Measurements from ENCODE around the gene KLHL11.
A peak's percentile ranks its signal among the peaks of the same experiment; 100 is the strongest.
"Not testable (repeated sequence)": the region's sequence is repeated elsewhere in the genome, so short reads cannot be mapped to it uniquely, and the experiment has no call there.

The KLHL11 gene

GRCh38 chr17:41836550-41837196 is 28.6 kb downstream of the KLHL11 start:
- no peak for DNase-seq

DNA sequence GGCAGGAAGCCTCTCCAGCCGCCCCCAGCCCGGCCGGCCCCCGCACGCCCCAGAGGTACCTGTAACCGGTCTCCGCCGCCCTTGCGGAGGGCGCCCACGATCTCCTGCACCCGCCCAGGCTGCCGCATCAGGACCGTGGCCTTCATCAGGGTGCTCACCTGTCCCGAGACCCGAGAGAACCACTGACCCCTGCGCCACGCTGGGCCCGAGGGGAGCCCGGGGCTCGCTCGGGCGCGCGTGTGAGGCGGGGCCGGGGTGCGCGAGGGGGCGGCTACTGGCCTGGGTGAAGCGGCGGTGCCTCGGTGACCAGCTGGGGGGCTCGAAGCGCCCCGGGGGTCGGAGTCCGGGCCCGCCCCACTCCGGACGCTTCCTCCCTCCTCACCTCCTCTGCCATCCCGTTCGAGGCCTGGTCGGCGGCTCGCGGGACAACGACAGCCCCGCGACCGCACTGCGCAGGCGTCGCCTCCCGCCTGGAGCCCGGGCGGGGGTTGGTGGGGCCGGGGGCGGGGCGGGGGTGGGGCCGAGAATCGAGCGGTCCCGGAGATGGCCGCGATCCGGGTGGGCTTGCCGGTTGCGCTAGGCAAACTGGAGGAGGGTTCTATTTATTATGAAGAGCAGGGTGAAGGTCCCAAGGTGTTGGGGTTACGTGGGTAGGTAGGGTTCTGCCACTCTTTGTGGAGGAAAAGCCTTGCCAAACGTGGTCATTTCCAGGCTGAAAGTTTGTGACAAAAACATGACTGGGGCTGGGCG is 29.2 kb downstream of the KLHL11 start, which contains the start of gene NT5C3B:
Gene NT5C3B (minus strand): TSS at position 433 of the 750 bp plus-strand sequence. CDS start 39 bp downstream, at position 394.
- DNase-seq = peak; percentile 44

DNA sequence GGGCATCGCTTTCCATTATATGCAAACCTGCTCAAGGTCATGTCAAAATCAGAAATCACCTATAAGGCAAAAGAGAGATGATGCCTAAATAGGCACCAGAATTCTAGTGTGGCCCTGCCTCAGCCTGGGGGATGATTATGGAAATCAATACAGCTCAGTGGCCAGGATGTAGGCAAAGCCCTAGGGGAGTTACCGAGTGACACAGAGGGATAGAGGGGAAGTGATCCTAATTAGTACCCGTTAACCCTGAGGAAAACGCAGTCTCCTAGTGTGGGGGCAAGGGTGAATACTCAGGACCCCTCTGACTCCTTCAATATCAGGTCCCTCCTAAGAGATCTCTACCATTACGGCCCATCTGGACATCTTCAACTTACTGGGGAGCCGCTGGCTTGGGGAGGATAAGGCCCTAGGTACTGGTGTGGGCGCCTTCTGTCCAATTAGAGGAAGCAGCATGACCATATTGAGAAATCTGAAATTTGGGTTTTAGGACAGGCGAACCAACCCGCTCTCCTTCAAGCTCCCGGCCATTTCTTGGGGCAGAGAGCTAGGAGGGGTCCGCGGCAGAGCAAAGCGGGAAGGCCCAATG is 29.9 kb downstream of the KLHL11 start:
- DNase-seq = no peak

DNA sequence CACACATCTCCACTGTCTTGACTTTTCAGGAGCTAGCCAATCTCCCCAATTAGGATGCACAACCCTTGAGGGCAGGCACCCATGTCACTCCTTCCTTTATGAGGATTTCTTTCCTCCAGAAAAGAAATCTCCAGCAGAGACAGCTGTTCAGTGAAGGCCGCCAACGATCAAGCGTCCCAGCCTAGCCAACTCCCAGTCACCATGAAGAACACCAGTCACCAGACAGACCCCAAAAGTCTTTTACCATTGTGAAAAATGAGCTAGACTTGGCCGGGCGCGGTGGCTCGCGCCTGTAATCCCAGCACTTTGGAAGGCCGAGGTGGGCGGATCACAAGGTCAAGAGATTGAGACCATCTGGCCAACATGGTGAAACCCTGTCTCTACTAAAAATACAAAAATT is 35.3 kb downstream of the KLHL11 start:
- not testable (repeated sequence) for DNase-seq

DNA sequence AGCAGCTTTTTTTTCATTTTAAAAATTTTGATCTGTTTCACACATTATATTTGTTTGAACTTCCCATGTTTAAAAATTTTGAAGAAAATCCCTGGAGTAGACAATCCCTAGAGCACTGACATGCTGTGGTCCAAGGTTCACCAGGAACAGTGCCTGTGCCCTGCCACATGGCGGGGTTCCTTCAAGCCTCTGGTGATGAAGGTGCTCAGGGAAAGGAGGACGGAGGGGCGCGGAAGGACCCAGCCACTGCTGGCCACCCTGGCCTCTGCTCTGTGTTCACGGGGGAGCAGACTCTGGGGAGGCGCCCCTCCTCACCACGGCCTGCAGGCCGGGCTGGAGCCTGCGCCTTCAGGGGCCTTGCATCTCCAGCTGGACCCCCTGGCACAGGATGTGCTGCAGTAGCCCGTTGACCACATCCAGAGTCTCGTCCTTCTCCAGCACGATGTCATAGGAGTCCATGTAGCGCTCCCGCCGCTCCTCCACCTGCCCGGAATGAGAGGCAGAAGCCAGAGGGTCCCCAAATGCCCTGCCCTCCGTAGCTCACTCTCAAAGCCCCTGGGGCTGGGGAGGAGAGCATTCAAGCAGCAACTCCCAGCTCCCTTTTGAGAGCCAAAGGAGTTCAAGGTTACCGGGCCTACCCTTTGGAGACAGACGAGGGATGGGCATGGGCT is 39.9 kb downstream of the KLHL11 start:
- no peak for DNase-seq

DNA sequence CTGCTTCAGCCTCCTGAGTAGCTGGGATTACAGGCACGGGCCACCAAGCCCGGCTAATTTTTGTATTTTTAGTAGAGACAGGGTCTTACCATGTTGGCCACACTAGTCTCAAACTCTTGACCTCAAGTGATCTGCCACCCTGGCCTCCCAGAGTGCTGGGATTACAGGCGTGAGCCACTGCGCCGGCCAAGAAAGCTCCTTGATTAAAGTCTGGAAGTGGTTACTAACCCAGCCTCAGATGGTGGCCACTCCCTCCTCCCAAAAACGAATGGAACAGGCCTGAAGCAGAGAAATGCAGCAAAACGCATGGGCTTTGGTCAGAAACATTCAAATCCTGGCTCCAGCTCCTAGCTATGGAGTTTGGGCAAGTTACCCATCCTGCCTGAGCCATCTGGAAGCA is 41.1 kb downstream of the KLHL11 start:
- no peak for DNase-seq

- no peak for DNase-seq
These were observed 41.6 kb downstream of the KLHL11 start for GRCh38 chr17:41823580-41823979.

- no peak for DNase-seq
These were observed 42.1 kb downstream of the KLHL11 start for GRCh38 chr17:41823141-41823524.

DNA sequence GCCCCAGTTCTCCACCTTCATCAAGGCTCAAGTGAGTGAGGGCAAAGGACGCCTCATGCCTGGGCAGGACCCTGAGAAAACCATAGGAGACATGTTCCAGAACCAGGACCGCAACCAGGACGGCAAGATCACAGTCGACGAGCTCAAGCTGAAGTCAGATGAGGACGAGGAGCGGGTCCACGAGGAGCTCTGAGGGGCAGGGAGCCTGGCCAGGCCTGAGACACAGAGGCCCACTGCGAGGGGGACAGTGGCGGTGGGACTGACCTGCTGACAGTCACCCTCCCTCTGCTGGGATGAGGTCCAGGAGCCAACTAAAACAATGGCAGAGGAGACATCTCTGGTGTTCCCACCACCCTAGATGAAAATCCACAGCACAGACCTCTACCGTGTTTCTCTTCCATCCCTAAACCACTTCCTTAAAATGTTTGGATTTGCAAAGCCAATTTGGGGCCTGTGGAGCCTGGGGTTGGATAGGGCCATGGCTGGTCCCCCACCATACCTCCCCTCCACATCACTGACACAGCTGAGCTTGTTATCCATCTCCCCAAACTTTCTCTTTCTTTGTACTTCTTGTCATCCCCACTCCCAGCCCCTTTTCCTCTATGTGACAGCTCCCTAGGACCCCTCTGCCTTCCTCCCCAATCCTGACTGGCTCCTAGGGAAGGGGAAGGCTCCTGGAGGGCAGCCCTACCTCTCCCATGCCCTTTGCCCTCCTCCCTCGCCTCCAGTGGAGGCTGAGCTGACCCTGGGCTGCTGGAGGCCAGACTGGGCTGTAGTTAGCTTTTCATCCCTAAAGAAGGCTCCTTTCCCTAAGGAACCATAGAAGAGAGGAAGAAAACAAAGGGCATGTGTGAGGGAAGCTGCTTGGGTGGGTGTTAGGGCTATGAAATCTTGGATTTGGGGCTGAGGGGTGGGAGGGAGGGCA is 42.7 kb downstream of the KLHL11 start:
- DNase-seq = no peak

DNA sequence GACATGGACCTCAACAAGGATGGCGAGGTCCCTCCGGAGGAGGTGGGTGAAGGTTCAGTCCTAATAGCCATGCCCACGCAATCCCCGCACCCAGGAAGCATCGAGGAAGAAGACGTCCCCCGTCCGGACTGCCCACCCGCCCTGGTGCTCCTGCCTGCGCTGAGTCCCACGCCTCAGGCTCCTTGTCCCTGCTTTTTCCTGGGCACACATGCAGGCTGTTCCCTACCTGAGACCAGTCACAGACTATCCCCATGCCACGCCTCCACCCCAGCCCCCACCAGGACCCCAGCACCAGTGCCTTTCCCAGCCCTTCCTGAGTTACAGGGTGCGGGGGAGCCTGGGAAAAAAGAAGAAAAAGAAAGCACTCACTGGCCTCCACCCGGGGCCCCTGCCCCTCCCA is 43.4 kb downstream of the KLHL11 start:
- no peak for DNase-seq

GRCh38 chr17:41818024-41818423 is 47.2 kb downstream of the KLHL11 start:
- DNase-seq = no peak

DNA sequence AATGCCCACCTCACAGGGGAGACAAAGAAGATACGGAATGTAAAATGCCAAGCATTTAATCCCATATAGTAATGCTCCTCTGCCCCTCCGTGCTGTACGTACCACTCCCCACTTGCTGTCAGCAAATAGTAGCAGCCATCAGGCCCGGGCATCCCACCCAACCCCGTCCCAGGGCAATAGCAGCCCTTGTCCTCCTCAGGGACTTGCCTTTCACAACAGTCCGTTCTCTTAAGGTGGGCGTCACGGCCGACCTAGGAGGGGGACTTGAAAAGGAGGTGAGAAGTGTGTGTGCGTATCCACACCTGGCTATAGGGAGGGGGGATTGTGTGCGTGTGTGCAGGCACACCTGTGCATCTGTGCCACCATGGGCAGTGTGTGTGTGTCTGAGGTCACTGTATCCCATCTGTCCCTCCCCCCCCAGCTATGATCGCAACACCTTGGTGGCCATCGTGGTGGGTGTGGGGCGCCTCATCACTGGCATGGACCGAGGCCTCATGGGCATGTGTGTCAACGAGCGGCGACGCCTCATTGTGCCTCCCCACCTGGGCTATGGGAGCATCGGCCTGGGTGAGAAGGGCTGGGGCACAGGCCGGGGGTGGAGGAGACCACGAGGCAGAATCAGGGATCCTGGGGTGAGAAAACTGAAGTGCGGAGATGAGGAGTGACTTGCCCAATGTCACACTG is 48.4 kb downstream of the KLHL11 start:
- no peak for DNase-seq

DNA sequence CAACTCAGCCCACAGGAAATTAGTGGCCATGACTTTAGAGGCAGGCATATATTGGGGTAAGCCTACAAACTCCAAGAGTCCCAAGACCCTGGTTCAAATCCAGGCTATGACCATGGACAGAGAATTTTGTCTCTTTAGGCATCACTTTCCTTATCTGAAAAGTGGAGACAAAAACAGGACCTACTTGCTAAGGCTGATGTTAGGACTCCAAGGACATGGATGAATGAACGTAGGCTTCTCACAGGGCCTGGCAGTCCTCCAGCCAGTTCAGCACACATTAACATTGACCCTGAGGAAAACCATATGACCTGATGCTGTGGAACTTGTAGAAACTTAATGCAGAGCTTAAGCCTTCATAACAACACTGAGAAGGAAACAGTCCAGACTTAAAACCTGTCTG is 51.0 kb downstream of the KLHL11 start:
- no peak for DNase-seq

DNA sequence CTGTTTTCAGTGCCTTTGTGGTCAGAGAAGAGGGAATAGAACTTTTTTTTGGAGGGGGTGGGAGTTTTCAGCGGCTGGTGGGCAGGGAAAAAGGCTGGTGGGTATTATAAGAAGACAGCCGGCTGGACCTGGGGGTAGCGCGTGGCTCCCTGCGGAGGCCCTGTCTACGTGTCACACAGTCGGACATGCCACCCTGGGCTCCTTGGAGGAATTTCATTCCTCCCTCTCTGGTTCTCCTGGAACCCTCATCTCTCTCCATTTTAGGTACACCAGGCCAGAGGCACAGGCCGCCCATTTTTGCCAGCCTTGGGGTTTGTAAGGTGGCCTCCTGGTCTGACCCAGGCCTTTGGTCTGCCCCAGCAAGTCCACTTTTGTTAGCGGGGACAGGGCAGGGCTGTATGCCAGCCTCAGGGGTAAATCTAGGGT is 51.5 kb downstream of the KLHL11 start:
- no peak for DNase-seq

DNA sequence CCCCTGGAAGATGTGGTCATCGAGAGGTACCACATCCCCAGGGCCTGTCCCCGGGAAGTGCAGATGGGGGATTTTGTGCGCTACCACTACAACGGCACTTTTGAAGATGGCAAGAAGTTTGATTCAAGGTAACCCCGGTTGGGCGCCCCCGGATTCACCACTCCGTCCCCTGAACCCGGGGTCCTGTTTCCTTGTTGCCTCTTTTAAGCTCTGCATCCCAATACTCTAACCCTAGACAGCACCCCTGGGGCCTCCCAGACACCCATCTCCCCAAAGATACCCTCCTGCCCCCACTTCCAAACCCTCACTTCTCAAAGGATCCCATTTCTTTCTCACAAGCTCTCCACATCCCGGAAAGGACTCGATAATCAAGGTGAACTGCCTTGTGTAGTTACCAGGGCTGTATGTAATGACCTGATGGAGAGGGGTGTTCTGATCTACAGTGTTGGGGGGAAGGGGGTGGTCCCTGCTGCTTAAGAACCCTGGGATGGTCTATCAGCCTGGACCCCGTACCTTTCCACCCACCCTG is 52.0 kb downstream of the KLHL11 start:
- DNase-seq = no peak

DNA sequence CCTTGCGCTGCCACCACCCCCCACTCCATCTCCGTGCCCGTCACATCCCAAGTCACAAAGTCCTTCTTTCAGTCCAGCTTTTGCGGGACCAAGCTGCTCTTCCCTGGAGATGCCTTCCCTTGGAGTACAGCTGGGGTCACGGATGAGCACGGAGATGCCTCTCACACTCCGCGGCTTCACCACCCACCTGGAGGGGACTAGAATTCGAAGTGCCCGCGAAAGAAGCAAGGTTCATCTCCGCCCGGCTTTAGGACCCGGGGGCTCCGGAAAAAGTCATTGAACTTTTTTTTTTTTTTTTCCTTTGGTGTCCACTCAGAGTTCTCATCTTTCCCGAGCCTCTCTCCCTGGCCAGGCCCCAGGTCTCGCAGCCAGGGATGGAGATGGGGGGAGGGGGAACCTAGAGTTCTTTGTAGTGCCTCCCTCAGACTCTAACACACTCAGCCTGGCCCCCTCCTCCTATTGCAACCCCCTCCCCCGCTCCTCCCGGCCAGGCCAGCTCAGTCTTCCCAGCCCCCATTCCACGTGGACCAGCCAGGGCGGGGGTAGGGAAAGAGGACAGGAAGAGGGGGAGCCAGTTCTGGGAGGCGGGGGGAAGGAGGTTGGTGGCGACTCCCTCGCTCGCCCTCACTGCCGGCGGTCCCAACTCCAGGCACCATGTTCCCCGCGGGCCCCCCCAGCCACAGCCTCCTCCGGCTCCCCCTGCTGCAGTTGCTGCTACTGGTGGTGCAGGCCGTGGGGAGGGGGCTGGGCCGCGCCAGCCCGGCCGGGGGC is 52.7 kb downstream of the KLHL11 start, which contains the start of gene FKBP10:
Gene FKBP10 (plus strand): TSS at position 624 of the 771 bp plus-strand sequence. CDS start 31 bp downstream, at position 655.
- no peak for DNase-seq

DNA sequence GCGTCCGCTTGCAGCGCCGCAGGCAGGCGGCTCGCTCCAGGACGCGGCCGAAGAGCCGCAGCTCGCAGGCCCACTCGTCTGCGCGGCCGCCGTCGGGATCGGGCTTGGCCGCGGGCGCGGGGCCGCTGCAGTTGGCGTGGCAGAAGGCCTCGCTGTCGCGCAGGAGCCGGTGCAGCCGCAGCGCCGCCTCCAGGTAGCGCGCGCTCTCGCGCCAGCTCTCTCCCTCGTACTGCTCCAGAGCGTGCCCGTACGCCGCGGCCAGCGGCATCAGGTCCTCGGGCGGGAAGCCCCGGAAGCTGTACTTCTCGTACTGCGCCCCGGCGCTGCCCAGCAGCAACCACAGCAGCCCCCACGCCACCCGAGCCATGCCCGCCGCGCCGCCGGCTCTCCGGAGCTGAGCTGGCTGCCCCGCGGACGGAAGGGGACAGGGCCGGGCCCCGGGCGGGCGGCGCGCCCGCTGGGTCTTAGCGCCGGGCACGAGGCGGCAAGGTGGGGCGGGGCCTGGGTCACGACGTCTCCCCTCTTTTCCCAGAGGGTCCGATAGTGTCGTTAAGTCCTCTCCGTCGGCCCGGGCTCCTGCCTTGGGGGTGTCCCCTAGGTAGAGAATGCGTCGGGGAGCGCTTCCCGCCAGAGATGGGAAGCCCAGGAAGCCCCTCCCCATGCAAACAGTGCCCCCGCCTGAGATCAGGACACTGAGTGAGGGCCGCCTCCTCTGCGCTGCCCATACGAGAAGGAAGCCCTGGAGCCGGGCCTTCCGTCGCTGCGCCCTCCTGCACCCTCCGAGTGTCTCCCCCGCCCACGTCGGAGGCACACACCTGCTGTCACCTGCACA is 53.5 kb downstream of the KLHL11 start, which contains the start of gene P3H4:
Gene P3H4 (minus strand): TSS at position 401 of the 832 bp plus-strand sequence. CDS start 34 bp downstream, at position 367.
- DNase-seq = peak; percentile 68

DNA sequence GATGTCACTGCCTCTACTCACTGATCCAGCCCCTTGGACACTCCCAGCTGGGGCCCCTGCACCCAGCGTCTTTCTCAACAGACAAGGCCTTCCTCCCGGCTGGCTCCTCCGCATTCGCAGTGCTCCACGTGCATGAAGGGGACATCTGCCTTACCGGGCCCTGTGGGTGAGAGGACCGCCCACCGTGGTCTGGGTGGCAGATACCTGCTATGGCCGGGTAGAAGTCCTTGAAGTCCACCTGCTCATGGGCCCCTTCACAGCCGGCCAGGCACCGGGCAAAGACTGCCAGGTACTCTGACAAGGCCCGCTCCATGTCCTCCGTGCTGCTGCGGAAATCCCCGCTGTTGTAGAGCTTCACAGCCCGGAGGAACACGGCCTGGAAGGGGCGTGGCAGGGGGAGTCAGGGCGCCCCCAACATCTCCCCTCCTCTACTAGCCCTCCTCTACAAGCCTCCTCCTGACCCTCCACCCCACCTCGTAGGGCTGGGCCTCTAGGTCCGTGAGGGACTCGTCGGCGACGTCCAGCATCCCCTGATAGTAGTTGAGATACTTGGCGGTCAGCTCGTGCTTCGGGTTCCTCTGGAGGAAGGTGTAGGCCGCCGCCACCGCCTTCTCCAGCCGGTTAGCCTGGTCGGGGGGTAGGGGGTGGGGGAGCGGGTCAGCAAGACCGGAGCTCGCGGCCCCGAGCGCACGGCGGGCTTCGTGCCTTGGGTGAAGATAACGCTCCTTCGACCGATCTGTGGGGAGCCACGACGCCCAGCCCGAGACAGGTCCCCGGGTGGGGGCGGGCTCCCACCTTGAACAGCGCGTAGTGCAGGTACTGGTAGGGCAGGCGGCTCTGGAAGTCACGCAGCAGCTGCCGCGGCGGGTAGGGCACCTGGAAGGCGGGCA is 54.3 kb downstream of the KLHL11 start:
- no peak for DNase-seq
